ENCODE measurements around the gene ORAI1.
"Not testable (repeated sequence)": the region's sequence is repeated elsewhere in the genome, so short reads cannot be mapped to it uniquely, and the experiment has no call there.

The ORAI1 gene

DNA sequence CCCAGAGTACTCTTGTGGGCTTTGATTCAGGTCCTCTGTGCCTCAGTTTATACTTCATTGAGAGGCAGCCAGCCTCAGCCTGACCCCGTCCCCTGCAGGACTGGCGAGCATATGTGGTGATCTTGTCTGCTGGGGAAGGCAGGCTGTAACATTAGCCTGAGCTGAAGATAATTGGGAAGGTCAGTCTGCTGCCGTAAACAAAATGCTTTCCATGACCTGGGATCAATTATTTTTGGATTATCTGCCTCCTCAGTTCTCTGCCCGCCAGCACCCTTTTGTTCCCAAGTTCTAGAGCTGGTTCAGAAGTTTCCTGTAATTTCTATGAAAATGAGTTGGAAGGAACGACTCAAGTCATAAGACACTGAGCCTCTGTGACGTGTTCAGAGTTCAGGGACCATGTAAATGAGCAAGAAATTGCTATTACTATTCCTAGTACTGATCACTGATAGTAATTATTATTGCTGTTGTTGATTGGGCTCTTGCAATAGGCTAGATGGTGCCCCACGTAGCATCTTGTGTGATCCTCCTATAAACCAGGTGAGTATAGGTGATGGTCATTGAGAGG, 4.5 kb downstream of the ORAI1 start:
- TF ChIP-seq ZFX (IDR thresholded peaks at IDR 0.05) = no peak
- TF ChIP-seq CTCF (conservative IDR thresholded peaks at IDR 0.05) = no peak
- no peak overlapping the region for H3K27ac ChIP-seq

GRCh38 chr12:121632069-121632970, 6.0 kb downstream of the ORAI1 start:
- H3K27ac ChIP-seq = no peak overlapping the region

GRCh38 chr12:121633833-121634196, 7.5 kb downstream of the ORAI1 start:
- H3K27ac ChIP-seq = not testable (repeated sequence)

More at GRCh38 chr12:121632069-121632970, 6.0 kb downstream of the ORAI1 start:
- TF ChIP-seq CTCF (conservative IDR thresholded peaks at IDR 0.05) (no peak), ZFX (IDR thresholded peaks at IDR 0.05) (no peak)

- TF ChIP-seq CTCF (conservative IDR thresholded peaks at IDR 0.05) = no peak
- TF ChIP-seq ZFX (IDR thresholded peaks at IDR 0.05) = no peak
- no peak overlapping the region for H3K27ac ChIP-seq
Measured at GRCh38 chr12:121634836-121635235, 8.5 kb downstream of the ORAI1 start.

DNA sequence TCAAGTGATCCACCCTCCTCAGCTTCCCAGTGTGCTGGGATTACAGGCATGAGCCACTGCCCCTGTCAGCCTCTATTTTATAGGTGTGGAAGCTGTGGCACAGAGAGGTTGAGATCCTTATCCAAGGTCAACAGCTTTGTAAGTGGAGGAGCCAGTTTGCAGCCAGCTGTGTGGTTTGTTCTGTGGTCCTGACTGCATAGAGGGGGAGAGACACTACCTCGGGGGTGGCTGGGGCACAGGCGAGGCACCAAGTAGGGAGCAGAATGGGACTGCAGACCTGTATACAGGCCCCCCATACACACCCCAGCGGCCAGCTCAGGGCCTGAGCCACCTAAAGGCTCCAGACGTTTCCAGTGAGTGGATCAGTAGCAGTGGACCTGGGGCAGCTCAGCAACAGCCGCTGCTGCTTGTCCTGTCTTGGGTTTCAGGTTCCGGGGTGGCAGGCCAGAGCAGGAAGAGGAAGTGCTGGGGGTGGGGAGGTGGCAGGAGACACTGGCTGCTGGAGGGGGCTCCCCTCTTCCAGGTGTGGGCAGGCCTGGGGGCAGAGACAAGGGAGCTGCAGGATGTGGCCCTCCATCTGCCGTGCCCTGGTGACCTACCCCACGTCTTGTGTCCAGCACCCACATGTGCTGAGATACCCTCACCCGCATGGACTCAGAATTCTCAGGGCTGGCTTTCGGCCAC, 11.0 kb downstream of the ORAI1 start:
- TF ChIP-seq ZFX (IDR thresholded peaks at IDR 0.05) = no peak
- no peak for TF ChIP-seq CTCF (conservative IDR thresholded peaks at IDR 0.05)
- peak overlapping the region; percentile 3; the same call in 1 of the 2 replicates for H3K27ac ChIP-seq

- TF ChIP-seq CTCF (conservative IDR thresholded peaks at IDR 0.05) = no peak
- TF ChIP-seq ZFX (IDR thresholded peaks at IDR 0.05) = no peak
- H3K27ac ChIP-seq = no peak overlapping the region
Measured at GRCh38 chr12:121638298-121639202, 12.2 kb downstream of the ORAI1 start.

DNA sequence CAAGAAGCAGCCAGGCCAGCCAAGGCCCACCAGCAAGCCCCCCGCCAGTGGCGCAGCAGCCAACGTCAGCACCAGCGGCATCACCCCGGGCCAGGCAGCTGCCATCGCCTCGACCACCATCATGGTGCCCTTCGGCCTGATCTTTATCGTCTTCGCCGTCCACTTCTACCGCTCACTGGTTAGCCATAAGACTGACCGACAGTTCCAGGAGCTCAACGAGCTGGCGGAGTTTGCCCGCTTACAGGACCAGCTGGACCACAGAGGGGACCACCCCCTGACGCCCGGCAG, 15.0 kb downstream of the ORAI1 start:
- H3K27ac ChIP-seq = no peak overlapping the region
- no peak for TF ChIP-seq CTCF (conservative IDR thresholded peaks at IDR 0.05)
- TF ChIP-seq ZFX (IDR thresholded peaks at IDR 0.05) = no peak
